ENCODE measurements around the gene CHMP1A.
"Not testable (repeated sequence)": the region's sequence is repeated elsewhere in the genome, so short reads cannot be mapped to it uniquely, and the experiment has no call there.

The CHMP1A gene

GRCh38 chr16:89691231-89691985 is 33.9 kb upstream of the CHMP1A start:
- peaks cover 5% of the 10 kb centered on the region for H3K4me1 ChIP-seq
- peaks cover 20% of the 10 kb centered on the region for H3K79me2 ChIP-seq
- H3K27me3 ChIP-seq (ENCODE audit: control insufficient read depth, insufficient read depth, low read length) = no peaks in the 10 kb centered on the region
- H3K9ac ChIP-seq = no peak overlapping the region
- H3K27ac ChIP-seq = no peak overlapping the region
- H2AFZ ChIP-seq = no peak overlapping the region
- no peaks in the 10 kb centered on the region for H3K9me3 ChIP-seq (ENCODE audit: control insufficient read depth, low read length)
- no peak overlapping the region for H3K4me2 ChIP-seq (ENCODE audit: low read length)
- no peak for TF ChIP-seq CTCF (IDR thresholded peaks at IDR 0.05)
- H3K4me3 ChIP-seq (ENCODE audit: low read depth, low read length) = no peak overlapping the region
- no peaks in the 10 kb centered on the region for H3K36me3 ChIP-seq (ENCODE audit: control insufficient read depth, insufficient read depth, low read length)

- no peak overlapping the region for H3K27ac ChIP-seq
- peaks cover 5% of the 10 kb centered on the region for H3K4me1 ChIP-seq
- H3K4me2 ChIP-seq (ENCODE audit: low read length) = no peak overlapping the region
- H3K36me3 ChIP-seq (ENCODE audit: control insufficient read depth, insufficient read depth, low read length) = no peaks in the 10 kb centered on the region
- H3K4me3 ChIP-seq (ENCODE audit: low read depth, low read length) = no peak overlapping the region
- H3K79me2 ChIP-seq = peaks cover 20% of the 10 kb centered on the region
- TF ChIP-seq CTCF (IDR thresholded peaks at IDR 0.05) = no peak
- H2AFZ ChIP-seq = no peak overlapping the region
- H3K9me3 ChIP-seq (ENCODE audit: control insufficient read depth, low read length) = no peaks in the 10 kb centered on the region
- no peak overlapping the region for H3K9ac ChIP-seq
- H3K27me3 ChIP-seq (ENCODE audit: control insufficient read depth, insufficient read depth, low read length) = no peaks in the 10 kb centered on the region
Observed at GRCh38 chr16:89690392-89690901, 32.9 kb upstream of the CHMP1A start.

GRCh38 chr16:89689621-89690020 is 32.1 kb upstream of the CHMP1A start:
- H3K4me2 ChIP-seq (ENCODE audit: low read length); H3K36me3 ChIP-seq (ENCODE audit: control insufficient read depth, insufficient read depth, low read length); H3K4me1 ChIP-seq; H3K4me3 ChIP-seq (ENCODE audit: low read depth, low read length); H3K27me3 ChIP-seq (ENCODE audit: control insufficient read depth, insufficient read depth, low read length); H2AFZ ChIP-seq; H3K9ac ChIP-seq; H3K9me3 ChIP-seq (ENCODE audit: control insufficient read depth, low read length); H3K27ac ChIP-seq: not testable (repeated sequence)
- peaks cover 20% of the 10 kb centered on the region for H3K79me2 ChIP-seq

GRCh38 chr16:89689142-89689541 is 31.6 kb upstream of the CHMP1A start:
- no peaks in the 10 kb centered on the region for H3K9me3 ChIP-seq (ENCODE audit: control insufficient read depth, low read length)
- no peak overlapping the region for H3K4me2 ChIP-seq (ENCODE audit: low read length)
- H3K4me3 ChIP-seq (ENCODE audit: low read depth, low read length) = no peak overlapping the region
- H3K36me3 ChIP-seq (ENCODE audit: control insufficient read depth, insufficient read depth, low read length) = no peaks in the 10 kb centered on the region
- no peak for TF ChIP-seq CTCF (IDR thresholded peaks at IDR 0.05)
- H3K27ac ChIP-seq = no peak overlapping the region
- no peak overlapping the region for H3K9ac ChIP-seq
- H2AFZ ChIP-seq = no peak overlapping the region
- H3K4me1 ChIP-seq = peaks cover 5% of the 10 kb centered on the region
- H3K79me2 ChIP-seq = peaks cover 20% of the 10 kb centered on the region
- H3K27me3 ChIP-seq (ENCODE audit: control insufficient read depth, insufficient read depth, low read length) = no peaks in the 10 kb centered on the region

- Histone ChIP-seq H3K36me3 (ENCODE audit: control insufficient read depth, insufficient read depth, low read length) (no peaks in the 10 kb centered on the region), H3K4me2 (ENCODE audit: low read length) (no peak overlapping the region), H3K27me3 (ENCODE audit: control insufficient read depth, insufficient read depth, low read length) (no peaks in the 10 kb centered on the region), H3K4me1 (peaks cover 5% of the 10 kb centered on the region), H2AFZ (no peak overlapping the region), H3K4me3 (ENCODE audit: low read depth, low read length) (no peak overlapping the region), H3K79me2 (peaks cover 20% of the 10 kb centered on the region), H3K27ac (no peak overlapping the region), H3K9ac (no peak overlapping the region), H3K9me3 (ENCODE audit: control insufficient read depth, low read length) (no peaks in the 10 kb centered on the region)
- no peak for TF ChIP-seq CTCF (IDR thresholded peaks at IDR 0.05)
Observed at GRCh38 chr16:89688395-89688794, 30.9 kb upstream of the CHMP1A start.
